Measurements from ENCODE around the gene OR1N1. TPM values are rescaled to one million over a fixed set of nuclear protein-coding genes. Genes with fewer than 3 reads are reported as not detected.
"Not testable (repeated sequence)": the region's sequence is repeated elsewhere in the genome, so short reads cannot be mapped to it uniquely, and the experiment has no call there.

OR1N1 gene
- total RNA-seq, 1 donor from 2014 or later = not detected

GRCh38 chr9:122552812-122553211 is 25.7 kb upstream of the OR1N1 start, which contains the start of gene OR1N2:
OR1N2 (plus strand) TSS chr9:122553112; CDS start chr9:122553212, 100 bp downstream.
- Histone ChIP-seq H3K4me3 (no peak within 1 kb of the TSS), H3K27ac (replicated peaks) (no peak within 1 kb of the TSS), H3K9me3 (replicated peaks) (peaks cover 14% of the 10 kb centered on the region), H3K4me1 (no peaks in the 10 kb centered on the region), H3K36me3 (no peaks in the 10 kb centered on the region), H3K27me3 (ENCODE audit: low read depth) (peaks cover 7% of the 10 kb centered on the region)
- TF ChIP-seq, protein P1, sequence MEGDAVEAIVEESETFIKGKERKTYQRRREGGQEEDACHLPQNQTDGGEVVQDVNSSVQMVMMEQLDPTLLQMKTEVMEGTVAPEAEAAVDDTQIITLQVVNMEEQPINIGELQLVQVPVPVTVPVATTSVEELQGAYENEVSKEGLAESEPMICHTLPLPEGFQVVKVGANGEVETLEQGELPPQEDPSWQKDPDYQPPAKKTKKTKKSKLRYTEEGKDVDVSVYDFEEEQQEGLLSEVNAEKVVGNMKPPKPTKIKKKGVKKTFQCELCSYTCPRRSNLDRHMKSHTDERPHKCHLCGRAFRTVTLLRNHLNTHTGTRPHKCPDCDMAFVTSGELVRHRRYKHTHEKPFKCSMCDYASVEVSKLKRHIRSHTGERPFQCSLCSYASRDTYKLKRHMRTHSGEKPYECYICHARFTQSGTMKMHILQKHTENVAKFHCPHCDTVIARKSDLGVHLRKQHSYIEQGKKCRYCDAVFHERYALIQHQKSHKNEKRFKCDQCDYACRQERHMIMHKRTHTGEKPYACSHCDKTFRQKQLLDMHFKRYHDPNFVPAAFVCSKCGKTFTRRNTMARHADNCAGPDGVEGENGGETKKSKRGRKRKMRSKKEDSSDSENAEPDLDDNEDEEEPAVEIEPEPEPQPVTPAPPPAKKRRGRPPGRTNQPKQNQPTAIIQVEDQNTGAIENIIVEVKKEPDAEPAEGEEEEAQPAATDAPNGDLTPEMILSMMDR (IDR thresholded peaks at IDR 0.05; ENCODE audit: borderline replicate concordance) = no peak
- intact Hi-C loops (cut with micrococcal nuclease) = no loop called here
- DNase-seq = no peak

GRCh38 chr9:122551371-122551770 is 24.3 kb upstream of the OR1N1 start:
- Histone ChIP-seq H3K4me1 (no peaks in the 10 kb centered on the region), H3K27me3 (ENCODE audit: low read depth) (peaks cover 7% of the 10 kb centered on the region), H3K9me3 (replicated peaks) (peaks cover 14% of the 10 kb centered on the region), H3K27ac (replicated peaks) (no peak overlapping the region), H3K36me3 (no peaks in the 10 kb centered on the region), H3K4me3 (no peak overlapping the region)
- no peak for DNase-seq
- TF ChIP-seq, protein P1 (IDR thresholded peaks at IDR 0.05; ENCODE audit: borderline replicate concordance) = no peak
- intact Hi-C loops (cut with micrococcal nuclease) = no loop called here

DNA sequence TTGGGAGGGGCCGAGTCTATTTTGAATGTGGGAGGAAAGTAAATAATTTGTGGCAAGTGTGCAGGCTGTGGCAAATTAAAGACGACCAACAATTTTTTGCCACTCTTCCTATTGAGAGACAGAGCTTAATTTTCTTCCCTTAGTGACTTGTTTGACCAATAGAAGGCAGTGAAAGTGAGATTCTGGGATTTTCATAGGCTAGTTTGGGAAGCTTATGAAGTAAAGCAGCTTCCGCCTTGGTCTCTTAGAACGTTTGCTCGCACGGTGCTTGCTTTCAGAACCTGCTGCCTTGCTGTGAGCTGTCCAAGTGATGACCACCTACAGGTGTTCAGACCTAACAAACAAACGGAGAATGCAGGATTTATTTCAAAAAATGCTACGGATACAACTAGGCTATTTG is 19.1 kb upstream of the OR1N1 start:
- no peaks in the 10 kb centered on the region for H3K4me1 ChIP-seq
- H3K27ac ChIP-seq (replicated peaks) = no peak overlapping the region
- peaks cover 14% of the 10 kb centered on the region for H3K9me3 ChIP-seq (replicated peaks)
- DNase-seq = no peak
- H3K36me3 ChIP-seq = no peaks in the 10 kb centered on the region
- intact Hi-C loops (cut with micrococcal nuclease) = no loop called here
- TF ChIP-seq, protein P1 (IDR thresholded peaks at IDR 0.05; ENCODE audit: borderline replicate concordance) = no peak
- H3K27me3 ChIP-seq (ENCODE audit: low read depth) = peaks cover 7% of the 10 kb centered on the region
- H3K4me3 ChIP-seq = no peak overlapping the region

GRCh38 chr9:122538757-122539156 is 11.7 kb upstream of the OR1N1 start:
- intact Hi-C loops (cut with micrococcal nuclease) = no loop called here
- peaks cover 16% of the 10 kb centered on the region for H3K9me3 ChIP-seq (replicated peaks)
- H3K27ac ChIP-seq (replicated peaks) = no peak overlapping the region
- no peaks in the 10 kb centered on the region for H3K36me3 ChIP-seq
- peaks cover 7% of the 10 kb centered on the region for H3K27me3 ChIP-seq (ENCODE audit: low read depth)
- TF ChIP-seq, protein P1 (IDR thresholded peaks at IDR 0.05; ENCODE audit: borderline replicate concordance) = no peak
- H3K4me3 ChIP-seq = no peak overlapping the region
- DNase-seq = no peak
- no peaks in the 10 kb centered on the region for H3K4me1 ChIP-seq

GRCh38 chr9:122537066-122537465 is 10.0 kb upstream of the OR1N1 start:
- H3K9me3 ChIP-seq (replicated peaks) = peaks cover 16% of the 10 kb centered on the region
- H3K36me3 ChIP-seq; DNase-seq; intact Hi-C loops (cut with micrococcal nuclease); H3K4me3 ChIP-seq; H3K27ac ChIP-seq (replicated peaks); H3K27me3 ChIP-seq (ENCODE audit: low read depth); H3K4me1 ChIP-seq: not testable (repeated sequence)

DNA sequence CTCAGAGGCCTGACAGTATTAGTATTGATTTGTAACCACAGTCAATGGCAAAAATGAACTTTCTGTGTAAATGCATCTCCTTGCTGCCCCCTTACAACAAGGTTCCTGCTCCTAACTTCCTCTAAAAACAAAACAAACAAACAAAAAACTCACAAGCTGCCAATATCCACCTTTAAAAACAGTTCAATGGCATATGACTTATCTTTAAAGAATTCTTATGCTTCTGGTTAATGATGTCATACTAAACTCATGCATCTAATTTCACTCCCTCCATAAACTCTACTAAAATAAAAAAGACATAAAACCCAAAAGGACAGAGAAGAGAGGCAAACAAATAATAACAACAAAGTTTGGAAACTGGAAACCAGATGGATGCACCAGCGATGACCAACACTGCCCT is 9.0 kb upstream of the OR1N1 start:
- H3K9me3 ChIP-seq (replicated peaks) = peaks cover 16% of the 10 kb centered on the region
- H3K27ac ChIP-seq (replicated peaks) = no peak overlapping the region
- no peaks in the 10 kb centered on the region for H3K4me1 ChIP-seq
- no peak overlapping the region for H3K4me3 ChIP-seq
- no peak for DNase-seq
- no peaks in the 10 kb centered on the region for H3K27me3 ChIP-seq (ENCODE audit: low read depth)
- no peaks in the 10 kb centered on the region for H3K36me3 ChIP-seq
- intact Hi-C loops (cut with micrococcal nuclease) = no loop called here
- TF ChIP-seq, protein P1 (IDR thresholded peaks at IDR 0.05; ENCODE audit: borderline replicate concordance) = no peak

DNA sequence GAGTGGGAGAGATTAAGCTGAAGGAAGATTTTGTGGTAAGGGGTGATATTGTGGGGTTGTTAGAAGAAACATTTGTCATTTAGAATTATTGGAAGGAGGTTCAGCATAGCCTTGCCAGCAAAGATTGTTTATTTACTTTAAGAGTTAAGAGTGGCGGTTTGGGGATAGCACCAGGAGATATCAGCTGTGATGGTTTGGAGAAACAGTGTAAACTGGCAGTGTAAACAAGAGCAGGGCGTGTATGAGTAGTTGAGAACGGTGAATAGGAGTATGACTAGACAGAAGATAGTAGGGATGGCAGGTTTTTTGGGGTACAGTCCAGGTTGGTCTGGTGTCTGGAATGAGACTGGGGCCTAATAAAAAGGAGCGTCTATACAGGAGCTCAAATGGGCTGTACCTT is 4.1 kb upstream of the OR1N1 start:
- H3K4me1 ChIP-seq; H3K4me3 ChIP-seq; DNase-seq; H3K27ac ChIP-seq (replicated peaks); H3K9me3 ChIP-seq (replicated peaks); H3K27me3 ChIP-seq (ENCODE audit: low read depth); intact Hi-C loops (cut with micrococcal nuclease); H3K36me3 ChIP-seq: not testable (repeated sequence)

Data from left ventricle myocardium inferior (tissue), 1 donor.